Endothelial cell of umbilical vein (primary cell): ENCODE data around the gene COL23A1. TPM values are rescaled to one million over a fixed set of nuclear protein-coding genes. Genes with fewer than 3 reads are reported as not detected.
"Not testable (repeated sequence)": the region's sequence is repeated elsewhere in the genome, so short reads cannot be mapped to it uniquely, and the experiment has no call there.

Experiments
- BruUV-seq: library from RNA; stranded (reverse); fragments of 400-500 nt; replicated peaks from 2 replicates; lab custom pipeline; 2021; lab: Mats Ljungman, UMichigan
- CTCF ChIA-PET: fragments of 300-600, 350-600 bp; sonication (Branson Sonifier 250); formaldehyde crosslinking; loops from one replicate; lab custom pipeline; 2021; ENCODE audit warnings: antibody characterized with exemption, inconsistent platforms; lab: Charles Lee
- POLR2A ChIA-PET: fragments of 300-600, 350-600 bp; sonication (Branson Sonifier 250); formaldehyde crosslinking; loops from one replicate; lab custom pipeline; 2021; ENCODE audit warnings: antibody characterized with exemption, inconsistent platforms; lab: Charles Lee
- DNase-seq: peaks from one replicate; pipeline ENCODE4 v3.0.0-alpha.2; 2011; ENCODE audit warnings: low read depth, low spot score
- FAIRE-seq: peaks from 2 replicates; lab custom pipeline; 2011; peaks lifted over from hg19 to GRCh38; lab: Jason Lieb, UNC
- H2AFZ ChIP-seq: 2 replicates; pipeline ENCODE4 v1.6.0; 2012; ENCODE audit warnings: low read depth, low read length, control low read depth, inconsistent platforms
- H3K27ac ChIP-seq: 2 replicates; pipeline ENCODE4 v1.5.1; 2011; ENCODE audit warnings: low read depth, mild to moderate bottlenecking, control low read depth, low read length, moderate library complexity; ENCODE audit not compliant: insufficient read depth
- H3K27me3 ChIP-seq, 2 experiments: 2 replicates each; pipeline versions ENCODE4 v1.6.0 to v1.6.1; 2011; ENCODE audit warnings: low read length in 2 of 2, mixed read lengths in 1 of 2; ENCODE audit not compliant: control insufficient read depth in 2 of 2, insufficient read depth in 2 of 2
- H3K36me3 ChIP-seq, 2 experiments: 2 replicates in 1 of 2; 3 replicates in 1 of 2; pipeline ENCODE4 v1.5.1; 2011; ENCODE audit warnings: low read length in 2 of 2, mild to moderate bottlenecking in 1 of 2, moderate library complexity in 1 of 2; ENCODE audit not compliant: control insufficient read depth in 2 of 2, insufficient read depth in 2 of 2; ENCODE audit errors: extremely low read depth in 1 of 2
- H3K4me1 ChIP-seq: 3 replicates; pipeline ENCODE4 v1.5.1; 2011; ENCODE audit warnings: mild to moderate bottlenecking, low read length; ENCODE audit not compliant: control insufficient read depth, insufficient read depth; ENCODE audit errors: extremely low read depth
- H3K4me2 ChIP-seq: 2 replicates; pipeline ENCODE4 v1.6.1; 2011; ENCODE audit warnings: low read length, control low read depth, mixed read lengths; ENCODE audit not compliant: insufficient read depth
- H3K4me3 ChIP-seq, 3 experiments: fragments of 200-600 bp in 1 of 3; sonication (generic), shearing (Covaris generic) in 1 of 3; replicated peaks in 1 of 3; 2 replicates each; pipeline ENCODE4 v1.5.1; 2011 to 2016; ENCODE audit warnings: control low read depth in 3 of 3, low read length in 3 of 3, mild to moderate bottlenecking in 2 of 3, inconsistent platforms in 1 of 3, low read depth in 1 of 3, moderate library complexity in 1 of 3; ENCODE audit not compliant: insufficient read depth in 1 of 3
- H3K79me2 ChIP-seq: 2 replicates; pipeline ENCODE4 v1.6.0; 2012; ENCODE audit warnings: low read length, inconsistent platforms; ENCODE audit not compliant: control insufficient read depth, insufficient read depth
- H3K9ac ChIP-seq: replicated peaks from 2 replicates; pipeline ENCODE3; 2011; ENCODE audit warnings: low read length, control low read depth; ENCODE audit not compliant: insufficient read depth; ENCODE audit errors: extremely low read depth
- H3K9me1 ChIP-seq: replicated peaks from 3 replicates; pipeline ENCODE4 v1.6.0; 2011; ENCODE audit warnings: mild to moderate bottlenecking, low read length; ENCODE audit not compliant: control insufficient read depth, insufficient read depth; ENCODE audit errors: extremely low read depth
- H3K9me3 ChIP-seq: replicated peaks from 2 replicates; pipeline ENCODE4 v1.5.1; 2012; ENCODE audit warnings: low read length, inconsistent platforms; ENCODE audit not compliant: control insufficient read depth, insufficient read depth
- H4K20me1 ChIP-seq: replicated peaks from 2 replicates; pipeline ENCODE3; 2011; ENCODE audit warnings: mild to moderate bottlenecking, low read length; ENCODE audit not compliant: control insufficient read depth, insufficient read depth; ENCODE audit errors: extremely low read depth
- EZH2 ChIP-seq: IDR thresholded peaks from 2 replicates; pipeline ENCODE4 v1.6.1; 2012; ENCODE audit warnings: borderline replicate concordance, low read depth, mild to moderate bottlenecking, moderate library complexity, low read length, inconsistent platforms; ENCODE audit not compliant: severe bottlenecking
- GATA2 ChIP-seq: IDR thresholded peaks from 2 replicates; pipeline ENCODE4 v1.7.0; 2011; ENCODE audit warnings: low read depth, mild to moderate bottlenecking, moderate library complexity, mixed read lengths, low read length; ENCODE audit not compliant: insufficient read length, insufficient read depth
- JUN ChIP-seq: IDR thresholded peaks from 2 replicates; pipeline ENCODE4 v1.6.1; 2011; ENCODE audit warnings: borderline replicate concordance, low read depth; ENCODE audit not compliant: insufficient read length, insufficient read depth
- MAX ChIP-seq: IDR thresholded peaks from 2 replicates; pipeline ENCODE4 v1.6.1; 2011; ENCODE audit not compliant: insufficient read depth, insufficient read length
- MYC ChIP-seq: IDR thresholded peaks from one replicate; pipeline ENCODE4 v1.6.1; 2011; ENCODE audit warnings: mild to moderate bottlenecking, low read depth, low read length
- POLR2A ChIP-seq: IDR thresholded peaks from 2 replicates; pipeline ENCODE4 v1.6.1; 2012; ENCODE audit warnings: low read depth, mild to moderate bottlenecking, control low read depth, low read length
- POLR2AphosphoS5 ChIP-seq: IDR thresholded peaks from 2 replicates; pipeline ENCODE4 v1.6.1; 2012; ENCODE audit warnings: low read depth, mild to moderate bottlenecking, control low read depth, low read length, moderate library complexity; ENCODE audit not compliant: insufficient read depth
- dilution Hi-C: fragments of 300-500 bp; cut with MboI; formaldehyde crosslinking; loops from one replicate; pipeline ENCODE4 v1.15.0; 2019; ENCODE audit warnings: low sequenced_read_pairs; ENCODE audit not compliant: extremely low pct_ligation_motif_present
- intact Hi-C: fragments of 100-400 bp; cut with micrococcal nuclease; formaldehyde crosslinking; loops from one replicate; pipeline ENCODE4 v1.10.0; 2022
- polyA plus RNA-seq, 4 experiments: library from polyadenylated mRNA; depleted of rRNA in 3 of 4; stranded (reverse) in 3 of 4; unstranded in 1 of 4; fragments of >200 nt; gene quantifications; 2 replicates each; pipeline versions ENCODE4 v1.2.1 to v1.2.3, GENCODE V29; 2011 to 2012; ENCODE audit warnings: missing spikeins in 1 of 4
- total RNA-seq: library from RNA; stranded (reverse); gene quantifications from 2 replicates; pipeline ENCODE4 v1.2.3, GENCODE V29; 2021

COL23A1 gene
- total and polyA plus RNA-seq, 2 donors (not counting 3 experiments of a cell fraction or from before 2014, with no cell fraction given): not detected

GRCh38 chr5:178487911-178488600, 102.1 kb downstream of the COL23A1 start:
- POLR2A ChIA-PET: no interaction called here
- no peak for DNase-seq
- TF ChIP-seq MYC (no peak), MAX (no peak), POLR2AphosphoS5 (no peak), POLR2A (no peak), EZH2 (no peak), GATA2 (no peak), JUN (no peak)

GRCh38 chr5:178486878-178487512, 103.2 kb downstream of the COL23A1 start:
- POLR2A ChIA-PET, H3K9ac ChIP-seq, DNase-seq, dilution Hi-C loops, H3K27ac ChIP-seq, H4K20me1 ChIP-seq, H3K27me3 ChIP-seq, H3K9me1 ChIP-seq, H3K4me3 ChIP-seq, H3K9me3 ChIP-seq, CTCF ChIA-PET, intact Hi-C loops, H3K36me3 ChIP-seq, H3K79me2 ChIP-seq, BruUV-seq, H3K4me2 ChIP-seq, H3K4me1 ChIP-seq, H2AFZ ChIP-seq, FAIRE-seq: not testable (repeated sequence)

More at GRCh38 chr5:178487911-178488600, 102.1 kb downstream of the COL23A1 start:
- Histone ChIP-seq H3K4me3 (no peak overlapping the region), H4K20me1 (no peaks in the 10 kb centered on the region), H3K36me3 (no peaks in the 10 kb centered on the region), H3K9ac (no peak overlapping the region), H3K27ac (no peak overlapping the region), H3K9me3 (no peaks in the 10 kb centered on the region), H3K9me1 (no peaks in the 10 kb centered on the region), H2AFZ (no peak overlapping the region), H3K27me3 (no peaks in the 10 kb centered on the region), H3K79me2 (no peaks in the 10 kb centered on the region), H3K4me1 (no peaks in the 10 kb centered on the region), H3K4me2 (no peak overlapping the region)
- no peak for FAIRE-seq
- dilution Hi-C loops: no loop called here
- CTCF ChIA-PET: no interaction called here
- intact Hi-C loops: no loop called here
- no TSS peak for BruUV-seq
